ENCODE results near the gene PAX9.
"Not testable (repeated sequence)": the region's sequence is repeated elsewhere in the genome, so short reads cannot be mapped to it uniquely, and the experiment has no call there.

The PAX9 gene

GRCh38 chr14:36675581-36675980, 13.9 kb downstream of the PAX9 start:
- Histone ChIP-seq H3K27me3 (ENCODE audit: control insufficient read depth, insufficient read depth, low read length) (no peaks in the 10 kb centered on the region), H3K9me3 (ENCODE audit: control insufficient read depth, insufficient read depth, low read length) (no peaks in the 10 kb centered on the region), H3K4me1 (ENCODE audit: control insufficient read depth, insufficient read depth, low read length) (peaks cover 1% of the 10 kb centered on the region; the same call in 1 of the 2 replicates), H3K36me3 (ENCODE audit: control insufficient read depth, insufficient read depth, low read length) (no peaks in the 10 kb centered on the region), H3K27ac (ENCODE audit: low read length) (no peak overlapping the region), H3K4me3 (ENCODE audit: low read length) (no peak overlapping the region)
- no peak for DNase-seq (ENCODE audit: low read depth, low spot score)
- no CpG with 5 or more reads among the region's 6 CpGs for WGBS (ENCODE audit: insufficient coverage, insufficient read length)

DNA sequence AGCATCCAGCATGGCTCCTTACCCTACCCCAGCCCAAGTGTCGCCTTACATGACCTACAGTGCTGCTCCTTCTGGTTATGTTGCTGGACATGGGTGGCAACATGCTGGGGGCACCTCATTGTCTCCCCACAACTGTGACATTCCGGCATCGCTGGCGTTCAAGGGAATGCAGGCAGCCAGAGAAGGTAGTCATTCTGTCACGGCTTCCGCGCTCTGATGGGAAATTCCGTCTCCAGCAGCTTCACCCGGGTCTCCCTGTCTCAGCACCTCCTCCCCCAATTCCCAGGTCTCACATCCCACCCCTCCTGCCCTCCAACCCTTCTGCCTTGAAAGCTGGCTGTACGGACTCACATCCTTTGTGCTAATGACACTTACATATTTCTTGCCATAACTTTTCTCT, 14.6 kb downstream of the PAX9 start:
- Histone ChIP-seq H3K27ac (ENCODE audit: low read length) (no peak overlapping the region), H3K9me3 (ENCODE audit: control insufficient read depth, insufficient read depth, low read length) (no peaks in the 10 kb centered on the region), H3K4me1 (ENCODE audit: control insufficient read depth, insufficient read depth, low read length) (peaks cover 2% of the 10 kb centered on the region; the same call in 1 of the 2 replicates), H3K4me3 (ENCODE audit: low read length) (no peak overlapping the region), H3K27me3 (ENCODE audit: control insufficient read depth, insufficient read depth, low read length) (no peaks in the 10 kb centered on the region), H3K36me3 (ENCODE audit: control insufficient read depth, insufficient read depth, low read length) (no peaks in the 10 kb centered on the region)
- no peak for DNase-seq (ENCODE audit: low read depth, low spot score)
- no CpG with 5 or more reads among the region's 10 CpGs for WGBS (ENCODE audit: insufficient coverage, insufficient read length)

DNA sequence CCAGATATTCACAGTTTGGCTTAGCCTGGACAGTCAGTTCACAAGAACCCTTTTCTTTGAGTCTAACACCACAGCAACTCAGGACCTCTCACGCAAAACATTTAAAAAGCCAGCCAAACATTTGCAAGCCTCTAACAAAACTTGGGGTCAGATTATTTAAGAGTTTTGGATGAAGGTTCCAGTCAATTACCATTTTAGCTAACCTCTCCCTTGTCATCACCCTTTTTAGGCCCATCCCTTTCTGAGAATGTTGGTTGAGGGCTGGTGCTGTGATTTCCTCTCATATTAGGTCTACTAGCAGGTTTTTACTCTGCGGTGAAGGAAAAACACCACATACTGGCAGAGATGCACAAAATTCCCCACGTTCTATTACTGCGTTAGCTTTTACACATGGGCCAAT, 20.7 kb downstream of the PAX9 start:
- Histone ChIP-seq H3K36me3 (ENCODE audit: control insufficient read depth, insufficient read depth, low read length) (no peaks in the 10 kb centered on the region), H3K27ac (ENCODE audit: low read length) (no peak overlapping the region), H3K4me1 (ENCODE audit: control insufficient read depth, insufficient read depth, low read length) (peaks cover 2% of the 10 kb centered on the region; the same call in 1 of the 2 replicates), H3K27me3 (ENCODE audit: control insufficient read depth, insufficient read depth, low read length) (no peaks in the 10 kb centered on the region), H3K9me3 (ENCODE audit: control insufficient read depth, insufficient read depth, low read length) (no peaks in the 10 kb centered on the region), H3K4me3 (ENCODE audit: low read length) (no peak overlapping the region)
- WGBS (ENCODE audit: insufficient coverage, insufficient read length): no CpG with 5 or more reads among the region's 4 CpGs
- no peak for DNase-seq (ENCODE audit: low read depth, low spot score)

DNA sequence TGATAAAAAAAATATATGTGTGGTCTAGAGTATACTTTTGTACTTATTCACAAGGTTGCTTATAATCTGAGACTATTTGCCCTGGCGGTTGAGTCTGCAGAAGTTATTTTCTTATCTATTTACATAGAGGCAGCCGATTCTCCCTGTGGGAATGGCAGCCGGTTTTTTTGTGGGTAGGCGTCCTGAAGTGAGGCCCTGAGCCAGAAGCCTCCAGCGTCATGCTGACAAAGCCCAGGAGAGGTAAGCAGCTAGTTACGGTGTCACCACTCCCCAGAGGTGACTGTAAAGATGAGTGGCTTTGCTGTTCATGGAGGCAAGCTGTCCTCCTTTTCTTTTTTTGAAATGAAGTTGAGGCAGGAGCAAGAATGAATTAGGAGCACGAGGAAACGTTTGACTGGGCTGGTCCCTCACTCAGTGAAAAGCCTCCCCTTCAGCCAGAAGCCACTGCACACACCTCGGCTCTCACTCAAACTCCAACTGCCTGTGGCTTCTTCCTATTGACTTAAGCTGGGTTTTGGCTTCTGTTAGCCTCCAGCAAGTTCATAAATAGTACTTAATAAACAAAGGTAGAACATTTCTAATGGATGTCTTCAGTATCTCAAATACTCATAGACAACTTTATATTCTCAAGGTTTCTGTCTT, 21.5 kb downstream of the PAX9 start:
- DNase-seq (ENCODE audit: low read depth, low spot score): no peak
- no CpG with 5 or more reads among the region's 9 CpGs for WGBS (ENCODE audit: insufficient coverage, insufficient read length)
- no peaks in the 10 kb centered on the region for H3K36me3 ChIP-seq (ENCODE audit: control insufficient read depth, insufficient read depth, low read length)
- no peaks in the 10 kb centered on the region for H3K27me3 ChIP-seq (ENCODE audit: control insufficient read depth, insufficient read depth, low read length)
- no peak overlapping the region for H3K4me3 ChIP-seq (ENCODE audit: low read length)
- H3K9me3 ChIP-seq (ENCODE audit: control insufficient read depth, insufficient read depth, low read length): no peaks in the 10 kb centered on the region
- no peak overlapping the region for H3K27ac ChIP-seq (ENCODE audit: low read length)
- H3K4me1 ChIP-seq (ENCODE audit: control insufficient read depth, insufficient read depth, low read length): peaks cover 2% of the 10 kb centered on the region; the same call in 1 of the 2 replicates

DNA sequence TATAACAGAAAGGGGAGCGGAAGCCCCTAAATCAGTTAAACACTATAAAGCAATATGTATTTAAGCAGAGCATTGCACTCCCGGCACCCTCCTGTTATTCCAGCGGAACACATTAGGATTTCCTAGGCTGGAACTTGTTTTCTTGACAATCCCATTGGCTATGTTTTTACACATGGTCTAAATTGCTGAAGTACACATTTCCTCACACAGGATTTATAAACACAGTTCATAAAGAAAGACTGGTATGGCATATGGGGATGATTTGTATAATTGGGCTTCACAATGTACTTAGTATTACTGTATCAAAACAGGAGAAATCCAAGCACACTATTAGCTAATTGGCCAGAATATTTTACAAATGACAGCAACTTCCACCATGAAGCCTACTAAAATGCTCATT, 23.3 kb downstream of the PAX9 start:
- Histone ChIP-seq H3K36me3 (ENCODE audit: control insufficient read depth, insufficient read depth, low read length) (no peaks in the 10 kb centered on the region), H3K4me3 (ENCODE audit: low read length) (no peak overlapping the region), H3K9me3 (ENCODE audit: control insufficient read depth, insufficient read depth, low read length) (no peaks in the 10 kb centered on the region), H3K4me1 (ENCODE audit: control insufficient read depth, insufficient read depth, low read length) (peaks cover 2% of the 10 kb centered on the region; the same call in 1 of the 2 replicates), H3K27ac (ENCODE audit: low read length) (no peak overlapping the region), H3K27me3 (ENCODE audit: control insufficient read depth, insufficient read depth, low read length) (no peaks in the 10 kb centered on the region)
- DNase-seq (ENCODE audit: low read depth, low spot score): no peak
- WGBS (ENCODE audit: insufficient coverage, insufficient read length): no CpG with 5 or more reads among the region's 3 CpGs

DNA sequence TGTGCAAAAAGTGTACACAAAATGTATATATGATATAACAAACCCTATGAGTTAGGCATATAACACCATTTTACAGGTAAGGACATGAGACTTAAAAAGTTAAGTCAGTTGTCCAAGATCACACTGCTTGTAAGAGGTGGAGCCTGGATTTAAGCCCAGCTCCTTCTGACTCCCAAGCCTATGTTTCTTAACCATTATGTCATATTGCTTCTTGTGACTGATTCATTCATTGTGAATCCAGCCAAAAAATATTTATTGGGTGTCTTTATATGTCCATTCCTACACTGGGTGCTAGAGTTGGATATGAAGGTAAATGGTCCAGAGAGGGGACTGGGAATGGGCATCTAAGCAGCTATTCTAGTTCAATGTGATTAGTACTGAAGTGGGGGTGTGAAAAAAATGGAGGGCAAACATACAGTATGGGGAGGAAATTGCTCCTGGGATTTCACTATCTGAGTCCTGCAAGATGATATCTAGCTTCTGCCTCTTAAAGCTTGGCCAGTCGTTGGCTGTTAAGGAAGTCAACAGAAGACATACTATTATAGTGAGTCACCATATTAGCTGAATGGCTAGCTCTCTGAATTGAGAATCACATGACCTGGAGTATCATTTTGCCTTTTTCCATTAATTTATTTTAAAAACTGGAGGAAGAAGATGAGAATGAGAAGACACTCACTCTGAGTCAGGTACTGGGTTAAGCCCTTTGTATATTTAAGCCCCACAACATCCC, 28.8 kb downstream of the PAX9 start:
- Histone ChIP-seq H3K4me3 (ENCODE audit: low read length) (no peak overlapping the region), H3K4me1 (ENCODE audit: control insufficient read depth, insufficient read depth, low read length) (no peaks in the 10 kb centered on the region), H3K9me3 (ENCODE audit: control insufficient read depth, insufficient read depth, low read length) (no peaks in the 10 kb centered on the region), H3K36me3 (ENCODE audit: control insufficient read depth, insufficient read depth, low read length) (no peaks in the 10 kb centered on the region), H3K27ac (ENCODE audit: low read length) (no peak overlapping the region), H3K27me3 (ENCODE audit: control insufficient read depth, insufficient read depth, low read length) (no peaks in the 10 kb centered on the region)
- DNase-seq (ENCODE audit: low read depth, low spot score): no peak
- no CpG with 5 or more reads among the region's 1 CpG for WGBS (ENCODE audit: insufficient coverage, insufficient read length)

DNA sequence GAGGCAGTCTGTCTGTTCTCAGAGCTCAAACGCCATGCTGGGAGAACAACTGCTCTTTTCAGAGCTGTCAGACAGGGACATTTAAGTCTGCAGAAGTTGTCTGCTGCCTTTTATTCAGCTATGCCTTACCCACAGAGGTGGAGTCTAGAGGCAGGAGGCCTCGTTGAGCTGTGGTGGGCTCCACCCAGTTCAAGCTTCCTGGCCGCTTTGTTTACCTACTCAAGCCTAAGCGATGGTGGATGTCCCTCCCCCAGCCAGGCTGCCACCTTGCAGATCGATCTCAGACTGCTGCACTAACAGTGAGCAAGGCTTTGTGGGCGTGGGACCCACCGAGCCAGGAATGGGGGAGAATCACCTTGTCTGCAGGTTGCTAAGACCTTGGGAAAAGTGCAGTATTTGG, 37.8 kb downstream of the PAX9 start:
- H3K4me1 ChIP-seq (ENCODE audit: control insufficient read depth, insufficient read depth, low read length); H3K27ac ChIP-seq (ENCODE audit: low read length); H3K9me3 ChIP-seq (ENCODE audit: control insufficient read depth, insufficient read depth, low read length); H3K36me3 ChIP-seq (ENCODE audit: control insufficient read depth, insufficient read depth, low read length); H3K4me3 ChIP-seq (ENCODE audit: low read length); H3K27me3 ChIP-seq (ENCODE audit: control insufficient read depth, insufficient read depth, low read length); DNase-seq (ENCODE audit: low read depth, low spot score): not testable (repeated sequence)
- WGBS (ENCODE audit: insufficient coverage, insufficient read length): no CpG with 5 or more reads among the region's 7 CpGs

GRCh38 chr14:36700651-36701050, 39.0 kb downstream of the PAX9 start:
- Histone ChIP-seq H3K4me3 (ENCODE audit: low read length) (no peak overlapping the region), H3K4me1 (ENCODE audit: control insufficient read depth, insufficient read depth, low read length) (no peaks in the 10 kb centered on the region), H3K9me3 (ENCODE audit: control insufficient read depth, insufficient read depth, low read length) (no peaks in the 10 kb centered on the region), H3K27ac (ENCODE audit: low read length) (no peak overlapping the region), H3K36me3 (ENCODE audit: control insufficient read depth, insufficient read depth, low read length) (no peaks in the 10 kb centered on the region), H3K27me3 (ENCODE audit: control insufficient read depth, insufficient read depth, low read length) (no peaks in the 10 kb centered on the region)
- no peak for DNase-seq (ENCODE audit: low read depth, low spot score)
- WGBS (ENCODE audit: insufficient coverage, insufficient read length): no CpG with 5 or more reads among the region's 1 CpG

- Histone ChIP-seq H3K27me3 (ENCODE audit: control insufficient read depth, insufficient read depth, low read length) (no peaks in the 10 kb centered on the region), H3K4me1 (ENCODE audit: control insufficient read depth, insufficient read depth, low read length) (no peaks in the 10 kb centered on the region), H3K4me3 (ENCODE audit: low read length) (no peak overlapping the region), H3K9me3 (ENCODE audit: control insufficient read depth, insufficient read depth, low read length) (no peaks in the 10 kb centered on the region), H3K36me3 (ENCODE audit: control insufficient read depth, insufficient read depth, low read length) (no peaks in the 10 kb centered on the region), H3K27ac (ENCODE audit: low read length) (no peak overlapping the region)
- no peak for DNase-seq (ENCODE audit: low read depth, low spot score)
- no CpG with 5 or more reads among the region's 1 CpG for WGBS (ENCODE audit: insufficient coverage, insufficient read length)
Measured at GRCh38 chr14:36701132-36701531, 39.5 kb downstream of the PAX9 start.

- no peak overlapping the region for H3K4me3 ChIP-seq (ENCODE audit: low read length)
- no peaks in the 10 kb centered on the region for H3K4me1 ChIP-seq (ENCODE audit: control insufficient read depth, insufficient read depth, low read length)
- H3K27me3 ChIP-seq (ENCODE audit: control insufficient read depth, insufficient read depth, low read length): no peaks in the 10 kb centered on the region
- no peak for DNase-seq (ENCODE audit: low read depth, low spot score)
- no peaks in the 10 kb centered on the region for H3K36me3 ChIP-seq (ENCODE audit: control insufficient read depth, insufficient read depth, low read length)
- no peaks in the 10 kb centered on the region for H3K9me3 ChIP-seq (ENCODE audit: control insufficient read depth, insufficient read depth, low read length)
- H3K27ac ChIP-seq (ENCODE audit: low read length): no peak overlapping the region
- no CpG with 5 or more reads among the region's 2 CpGs for WGBS (ENCODE audit: insufficient coverage, insufficient read length)
Measured at GRCh38 chr14:36702474-36702873, 40.8 kb downstream of the PAX9 start.

DNA sequence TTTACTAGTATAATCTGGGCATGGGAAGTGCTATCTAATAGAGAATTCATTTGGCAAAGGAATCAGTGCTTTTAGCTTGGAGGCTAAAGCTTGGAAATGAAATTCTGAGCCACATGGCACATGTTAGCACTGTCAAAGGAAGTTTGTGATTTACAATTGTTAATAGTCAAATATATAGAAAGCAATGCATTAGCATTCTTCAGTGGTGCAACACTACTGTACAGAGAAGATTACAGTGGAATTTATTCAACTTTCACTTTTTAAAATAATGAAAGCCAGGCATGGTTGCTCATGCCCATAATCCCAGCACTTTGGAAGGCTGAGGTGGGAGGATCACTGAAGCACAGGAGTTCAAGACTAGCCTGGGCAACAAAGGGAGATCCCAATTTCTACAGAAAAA, 45.9 kb downstream of the PAX9 start:
- Histone ChIP-seq H3K4me1 (ENCODE audit: control insufficient read depth, insufficient read depth, low read length) (no peaks in the 10 kb centered on the region), H3K4me3 (ENCODE audit: low read length) (no peak overlapping the region), H3K36me3 (ENCODE audit: control insufficient read depth, insufficient read depth, low read length) (no peaks in the 10 kb centered on the region), H3K27me3 (ENCODE audit: control insufficient read depth, insufficient read depth, low read length) (no peaks in the 10 kb centered on the region), H3K9me3 (ENCODE audit: control insufficient read depth, insufficient read depth, low read length) (no peaks in the 10 kb centered on the region), H3K27ac (ENCODE audit: low read length) (no peak overlapping the region)
- no peak for DNase-seq (ENCODE audit: low read depth, low spot score)

All from iPS DF 6.9 (cell line).